Immature natural killer cell (primary cell): ENCODE data around the gene GRIK2. TPM values are rescaled to one million over a fixed set of nuclear protein-coding genes. Genes with fewer than 3 reads are reported as not detected.

Experiments used
- DNase-seq, 3 donors: peaks; one replicate each; pipeline ENCODE4 v3.0.0; 2022; ENCODE audit warnings: mixed read lengths in 1 of 3
- H3K27ac Mint-ChIP-seq, 6 donors: one replicate each; pipeline ENCODE4 v1.8.0; 2020; ENCODE audit warnings: mixed read lengths in 6 of 6, mild to moderate bottlenecking in 5 of 6, inconsistent platforms in 4 of 6, moderate library complexity in 3 of 6
- H3K27me3 Mint-ChIP-seq, 3 donors: one replicate each; pipeline ENCODE4 v1.8.0; 2020 to 2021; ENCODE audit warnings: low read depth in 3 of 3, mild to moderate bottlenecking in 3 of 3, mixed read lengths in 3 of 3, moderate library complexity in 3 of 3, inconsistent platforms in 1 of 3
- H3K36me3 Mint-ChIP-seq, 3 donors: one replicate each; pipeline ENCODE4 v1.8.0; 2020; ENCODE audit warnings: mixed read lengths in 3 of 3, inconsistent platforms in 2 of 3, mild to moderate bottlenecking in 2 of 3
- H3K4me1 Mint-ChIP-seq, 2 donors: one replicate each; pipeline ENCODE4 v1.8.0; 2020; ENCODE audit warnings: inconsistent platforms in 2 of 2, mild to moderate bottlenecking in 2 of 2, mixed read lengths in 2 of 2, moderate library complexity in 1 of 2
- H3K4me3 Mint-ChIP-seq, 5 donors: one replicate each; pipeline ENCODE4 v1.8.0; 2020; ENCODE audit warnings: mild to moderate bottlenecking in 5 of 5, mixed read lengths in 5 of 5, inconsistent platforms in 3 of 5, moderate library complexity in 3 of 5
- H3K9me3 Mint-ChIP-seq, 6 donors: one replicate each; pipeline ENCODE4 v1.8.0; 2020; ENCODE audit warnings: mild to moderate bottlenecking in 6 of 6, mixed read lengths in 6 of 6, inconsistent platforms in 4 of 6, moderate library complexity in 3 of 6
- polyA plus RNA-seq, 3 donors: library from polyadenylated mRNA; unstranded; fragments of 300-500 nt; fragmentation: Illumina TruSeq; gene quantifications; one replicate each; pipeline ENCODE4 v1.2.3, GENCODE V29; 2021

Gene GRIK2
- polyA plus RNA-seq, 3 donors from 2014 or later: not detected

DNA sequence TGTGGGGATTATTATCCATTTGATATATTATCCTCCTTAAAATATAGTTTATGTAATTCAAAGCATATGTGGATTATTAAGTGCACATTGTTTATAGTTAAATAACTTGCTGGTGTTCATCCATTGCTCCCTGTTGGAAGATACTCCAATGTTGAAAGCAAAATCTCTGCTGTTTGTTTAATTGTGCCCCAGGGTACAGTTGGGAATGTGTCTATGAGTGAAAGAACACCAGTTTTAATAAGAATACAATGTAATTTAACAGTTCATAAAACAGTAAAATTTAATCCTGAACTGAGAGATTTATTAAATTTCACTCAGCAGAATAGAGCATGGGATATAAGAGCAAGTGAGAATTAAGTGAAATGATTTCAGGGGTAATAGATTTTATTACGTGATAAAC lies 364.9 kb downstream of the GRIK2 start:
- no peak overlapping the region for H3K4me3 Mint-ChIP-seq
- no peak for DNase-seq
- no peaks in the 10 kb centered on the region for H3K4me1 Mint-ChIP-seq
- H3K27ac Mint-ChIP-seq: no peak overlapping the region
- H3K27me3 Mint-ChIP-seq: no peaks in the 10 kb centered on the region
- H3K36me3 Mint-ChIP-seq: no peaks in the 10 kb centered on the region
- peaks cover 2 to 6% (median 4%) of the 10 kb centered on the region in 6 donors for H3K9me3 Mint-ChIP-seq

DNA sequence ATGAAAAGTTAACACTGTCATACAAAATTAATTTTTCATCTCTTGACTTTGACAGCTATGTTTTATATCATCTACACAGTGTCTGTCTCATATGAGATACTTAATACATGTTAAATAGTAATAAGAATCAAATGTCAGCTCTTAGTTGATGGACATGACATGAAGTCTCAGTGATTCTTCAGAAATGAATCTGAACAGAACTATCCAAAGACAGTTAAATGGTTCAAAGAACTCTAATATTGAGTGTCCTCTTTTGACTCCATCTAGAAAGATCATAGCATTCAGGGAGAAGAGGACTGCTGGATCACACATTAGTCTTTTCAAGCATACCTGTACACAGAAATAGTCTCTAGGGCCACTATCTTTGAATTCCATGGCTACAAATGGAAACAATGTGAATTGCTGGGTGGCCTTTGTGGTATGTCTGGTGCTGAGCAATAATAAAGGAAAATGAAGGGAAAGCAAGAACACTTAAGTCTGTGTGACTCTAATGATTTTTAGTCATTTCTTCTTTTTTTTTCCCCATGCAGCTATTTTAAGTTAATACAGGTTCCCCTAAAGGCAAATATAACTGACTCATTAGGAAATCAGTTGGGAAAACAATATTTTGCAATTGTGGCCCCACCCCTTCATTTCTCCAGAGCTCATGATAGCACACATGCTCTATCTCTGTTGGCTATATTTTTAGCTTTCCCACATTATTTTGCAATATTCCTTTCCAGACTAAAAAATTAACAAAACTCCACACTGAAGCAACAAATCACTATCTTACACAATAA lies 367.5 kb downstream of the GRIK2 start:
- Mint-ChIP-seq H3K36me3 (no peaks in the 10 kb centered on the region), H3K4me1 (no peaks in the 10 kb centered on the region), H3K27ac (no peak overlapping the region), H3K27me3 (peaks cover 0 to 2% (median 0%) of the 10 kb centered on the region in 3 donors), H3K9me3 (peaks cover 4 to 17% (median 6%) of the 10 kb centered on the region in 6 donors), H3K4me3 (no peak overlapping the region)
- no peak for DNase-seq

DNA sequence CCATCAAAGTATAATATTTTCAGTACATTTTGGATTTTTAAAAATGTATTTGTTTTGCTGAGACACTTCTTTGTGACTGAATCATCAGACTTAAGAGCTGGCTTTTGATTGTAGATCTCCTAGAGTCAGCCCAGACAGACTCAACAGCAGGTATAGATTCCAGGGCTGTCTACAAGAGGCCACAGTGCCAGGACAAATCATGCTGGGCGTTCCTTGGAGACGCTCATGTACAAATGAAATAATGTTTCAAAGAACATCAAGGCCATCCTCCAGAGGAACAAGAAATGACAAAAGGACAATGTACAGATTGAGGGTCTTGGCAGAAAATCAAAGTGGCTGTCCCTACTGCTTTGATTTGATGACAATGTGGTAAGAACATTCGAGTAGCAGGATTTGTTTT lies 369.3 kb downstream of the GRIK2 start:
- Mint-ChIP-seq H3K27ac (no peak overlapping the region), H3K36me3 (no peaks in the 10 kb centered on the region), H3K9me3 (peaks cover 4 to 17% (median 11%) of the 10 kb centered on the region in 6 donors), H3K4me1 (no peaks in the 10 kb centered on the region), H3K27me3 (peaks cover 0 to 2% (median 0%) of the 10 kb centered on the region in 3 donors), H3K4me3 (no peak overlapping the region)
- DNase-seq: no peak

DNA sequence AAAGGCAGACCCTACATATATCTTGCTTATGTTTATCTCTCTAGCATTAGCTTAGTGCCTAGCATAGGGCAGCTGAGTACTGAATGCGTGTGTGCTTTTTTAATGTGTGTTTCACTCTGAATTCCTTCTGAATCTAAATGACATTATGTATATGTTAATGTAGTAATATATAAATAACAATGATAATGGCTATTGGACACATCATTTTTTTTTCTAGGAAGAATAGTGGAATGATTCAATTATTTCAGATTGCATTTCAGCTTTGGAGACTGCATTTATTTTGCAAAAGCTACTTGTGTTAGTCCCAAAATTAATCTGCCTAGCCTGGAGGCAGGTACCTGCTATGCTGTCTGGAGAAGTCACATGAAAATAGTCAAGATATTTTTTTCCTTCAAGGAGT lies 371.8 kb downstream of the GRIK2 start:
- Mint-ChIP-seq H3K9me3 (peaks cover 4 to 19% (median 13%) of the 10 kb centered on the region in 6 donors), H3K36me3 (no peaks in the 10 kb centered on the region), H3K4me3 (no peak overlapping the region), H3K4me1 (no peaks in the 10 kb centered on the region), H3K27ac (no peak overlapping the region), H3K27me3 (peaks cover 0 to 2% (median 0%) of the 10 kb centered on the region in 3 donors)
- no peak for DNase-seq

DNA sequence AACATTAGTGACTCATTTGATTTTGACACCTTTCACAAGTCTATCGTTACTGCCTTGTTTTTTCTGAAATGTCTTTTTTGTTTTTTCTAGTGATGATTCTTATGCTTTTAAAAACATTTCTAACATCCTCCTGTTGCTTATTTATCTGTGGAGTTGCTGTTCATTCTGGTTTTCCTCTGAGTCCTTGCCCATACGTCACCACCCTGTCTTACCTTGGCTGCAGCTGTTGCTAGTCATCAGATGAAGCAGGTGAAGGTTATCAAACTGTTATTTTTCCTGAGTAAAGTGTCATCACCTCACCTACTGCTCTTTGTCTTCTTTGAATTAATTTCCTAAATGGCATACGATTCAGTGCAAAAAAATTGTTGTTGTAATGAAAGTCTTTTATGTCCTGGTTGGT lies 376.6 kb downstream of the GRIK2 start:
- H3K36me3 Mint-ChIP-seq: peaks cover 0 to 3% (median 0%) of the 10 kb centered on the region in 3 donors
- no peak overlapping the region for H3K4me3 Mint-ChIP-seq
- peaks cover 0 to 2% (median 0%) of the 10 kb centered on the region in 3 donors for H3K27me3 Mint-ChIP-seq
- no peak for DNase-seq
- no peaks in the 10 kb centered on the region for H3K4me1 Mint-ChIP-seq
- peaks cover 3 to 25% (median 14%) of the 10 kb centered on the region in 6 donors for H3K9me3 Mint-ChIP-seq
- no peak overlapping the region for H3K27ac Mint-ChIP-seq

DNA sequence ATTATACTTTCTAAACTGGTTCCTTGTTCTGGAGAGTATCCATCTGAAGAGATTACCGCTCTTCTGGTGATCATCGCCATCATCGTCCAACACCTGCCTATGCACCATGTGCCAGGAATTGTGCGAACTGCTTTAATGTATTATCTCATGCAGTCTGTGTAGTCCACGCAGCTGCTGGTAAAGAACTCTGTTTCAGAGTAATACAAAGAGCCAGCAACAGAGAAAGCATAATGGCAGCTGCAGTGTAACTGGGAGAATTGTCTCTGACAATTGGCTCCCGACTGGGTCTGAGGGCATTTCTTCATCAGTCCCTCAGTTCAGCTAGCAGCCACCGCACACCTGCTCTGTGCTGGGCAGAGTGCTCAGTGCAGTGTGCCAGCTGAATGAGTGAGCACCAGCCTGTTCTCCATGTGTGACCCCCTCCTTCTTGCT lies 383.4 kb downstream of the GRIK2 start:
- H3K36me3 Mint-ChIP-seq: peaks cover 0 to 3% (median 0%) of the 10 kb centered on the region in 3 donors
- H3K4me3 Mint-ChIP-seq: no peak overlapping the region
- peaks cover 4 to 19% (median 10%) of the 10 kb centered on the region in 6 donors for H3K9me3 Mint-ChIP-seq
- H3K27ac Mint-ChIP-seq: no peak overlapping the region
- no peak for DNase-seq
- H3K4me1 Mint-ChIP-seq: no peaks in the 10 kb centered on the region
- no peaks in the 10 kb centered on the region for H3K27me3 Mint-ChIP-seq

DNA sequence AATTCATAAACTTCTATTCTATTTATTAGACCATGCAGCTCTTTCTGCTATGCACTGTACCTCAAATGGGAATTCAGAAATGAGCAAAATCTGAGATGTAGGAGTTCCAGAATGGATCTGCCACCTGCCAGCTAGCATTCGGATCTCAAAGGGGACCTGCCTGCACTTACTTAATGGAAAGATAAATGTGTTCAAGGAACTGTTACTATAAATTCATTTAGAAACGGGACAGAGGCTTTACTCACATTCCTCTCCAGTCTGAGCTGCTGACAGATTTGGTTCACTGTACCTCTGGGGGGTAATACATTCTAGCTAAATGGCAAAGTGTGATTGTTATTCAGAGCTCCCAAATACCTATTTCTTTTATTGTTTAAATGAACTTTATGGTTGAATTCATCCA lies 384.1 kb downstream of the GRIK2 start:
- peaks cover 4 to 16% (median 8%) of the 10 kb centered on the region in 6 donors for H3K9me3 Mint-ChIP-seq
- no peaks in the 10 kb centered on the region for H3K27me3 Mint-ChIP-seq
- H3K27ac Mint-ChIP-seq: no peak overlapping the region
- H3K36me3 Mint-ChIP-seq: peaks cover 0 to 2% (median 0%) of the 10 kb centered on the region in 3 donors
- no peak for DNase-seq
- H3K4me3 Mint-ChIP-seq: no peak overlapping the region
- H3K4me1 Mint-ChIP-seq: no peaks in the 10 kb centered on the region

DNA sequence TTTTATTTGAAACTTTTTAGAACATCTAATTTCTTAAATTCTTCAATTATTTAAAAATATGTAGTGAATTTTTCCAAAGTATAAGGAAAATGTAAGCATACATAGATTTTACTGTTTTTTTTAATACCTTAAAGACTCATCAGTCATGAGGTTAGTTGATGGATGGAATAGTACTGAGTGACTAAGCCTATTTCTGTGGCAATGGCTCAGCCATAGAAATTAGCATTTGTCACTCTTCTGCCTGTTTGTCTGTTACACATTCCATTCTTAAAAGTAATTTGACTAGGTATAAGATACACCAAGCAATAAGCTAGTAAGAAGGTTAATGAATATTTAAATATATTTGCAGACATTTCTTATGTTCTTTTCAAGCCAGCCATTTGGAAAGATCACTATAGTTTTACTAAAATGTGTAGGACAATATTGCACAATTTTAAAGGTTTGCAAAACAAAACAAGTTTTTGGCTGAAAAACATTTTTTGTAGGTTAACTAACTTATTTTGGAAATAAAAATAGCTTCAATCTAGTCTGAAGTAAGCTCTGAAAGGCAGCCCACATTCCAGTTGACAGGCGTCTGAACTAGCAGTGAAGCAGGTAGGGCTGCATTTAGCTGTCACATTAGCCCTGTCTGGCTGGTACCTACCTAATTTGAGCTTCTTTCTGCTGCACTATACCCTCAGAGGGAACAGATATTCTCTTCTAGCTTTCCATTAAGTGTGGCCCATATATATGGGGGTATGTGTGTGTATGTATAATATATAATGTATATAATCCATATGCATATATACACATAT lies 385.7 kb downstream of the GRIK2 start:
- Mint-ChIP-seq H3K4me3 (no peak overlapping the region), H3K27ac (no peak overlapping the region)

DNA sequence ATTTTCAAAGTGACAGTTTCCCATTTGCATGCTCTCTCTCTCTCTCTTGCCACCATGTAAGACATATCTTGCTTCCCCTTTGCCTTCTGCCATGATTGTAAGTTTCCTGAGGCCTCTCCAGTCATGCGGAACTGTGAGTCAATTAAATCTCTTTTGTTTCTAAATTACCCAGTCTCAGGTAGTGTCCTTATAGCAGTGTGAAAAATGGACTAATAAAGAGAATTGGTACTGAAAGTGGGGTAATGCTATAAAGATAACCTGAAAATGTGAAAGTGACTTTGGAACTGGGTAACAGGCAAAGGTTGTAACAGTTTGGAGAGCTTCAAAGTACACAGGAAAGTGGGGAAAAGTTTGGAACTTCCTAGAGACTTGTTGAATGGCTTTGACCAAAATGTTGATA lies 389.8 kb downstream of the GRIK2 start:
- no peak overlapping the region for H3K4me3 Mint-ChIP-seq
- DNase-seq: no peak

More for the DNA sequence above, 385.7 kb downstream of the GRIK2 start:
- Mint-ChIP-seq H3K9me3 (peaks cover 6 to 22% (median 9%) of the 10 kb centered on the region in 6 donors), H3K27me3 (peaks cover 0 to under 1% (median under 1%) of the 10 kb centered on the region in 3 donors), H3K4me1 (no peaks in the 10 kb centered on the region), H3K36me3 (no peaks in the 10 kb centered on the region)
- no peak for DNase-seq

DNA sequence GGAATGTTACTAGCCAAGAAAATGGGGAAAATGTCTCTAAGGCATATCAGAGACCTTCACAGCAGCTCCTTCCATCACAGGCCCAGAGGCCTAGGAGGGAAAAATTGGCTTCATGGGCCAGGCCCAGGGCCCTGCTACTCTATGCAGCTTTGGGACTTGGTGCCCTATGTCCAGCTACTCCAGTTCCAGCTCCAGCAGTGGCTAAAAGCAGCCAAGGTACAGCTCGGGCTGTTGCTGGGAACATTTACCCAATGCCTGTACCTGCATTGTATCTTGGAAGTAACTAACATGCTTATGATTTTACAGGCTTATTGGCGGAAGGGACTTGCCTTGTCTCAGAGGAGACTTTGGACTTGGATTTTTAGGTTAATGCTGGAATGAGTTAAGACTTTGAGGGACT lies 390.6 kb downstream of the GRIK2 start:
- no peak for DNase-seq
- H3K27ac Mint-ChIP-seq: no peak overlapping the region
- H3K4me1 Mint-ChIP-seq: no peaks in the 10 kb centered on the region
- H3K27me3 Mint-ChIP-seq: peaks cover 0 to 5% (median 2%) of the 10 kb centered on the region in 3 donors
- no peaks in the 10 kb centered on the region for H3K36me3 Mint-ChIP-seq
- H3K9me3 Mint-ChIP-seq: peaks cover 13 to 38% (median 23%) of the 10 kb centered on the region in 6 donors
- no peak overlapping the region for H3K4me3 Mint-ChIP-seq

More for the DNA sequence above, 389.8 kb downstream of the GRIK2 start:
- Mint-ChIP-seq H3K27ac (no peak overlapping the region), H3K4me1 (no peaks in the 10 kb centered on the region), H3K9me3 (peaks cover 13 to 38% (median 23%) of the 10 kb centered on the region in 6 donors), H3K27me3 (peaks cover 0 to 5% (median 2%) of the 10 kb centered on the region in 3 donors), H3K36me3 (no peaks in the 10 kb centered on the region)

DNA sequence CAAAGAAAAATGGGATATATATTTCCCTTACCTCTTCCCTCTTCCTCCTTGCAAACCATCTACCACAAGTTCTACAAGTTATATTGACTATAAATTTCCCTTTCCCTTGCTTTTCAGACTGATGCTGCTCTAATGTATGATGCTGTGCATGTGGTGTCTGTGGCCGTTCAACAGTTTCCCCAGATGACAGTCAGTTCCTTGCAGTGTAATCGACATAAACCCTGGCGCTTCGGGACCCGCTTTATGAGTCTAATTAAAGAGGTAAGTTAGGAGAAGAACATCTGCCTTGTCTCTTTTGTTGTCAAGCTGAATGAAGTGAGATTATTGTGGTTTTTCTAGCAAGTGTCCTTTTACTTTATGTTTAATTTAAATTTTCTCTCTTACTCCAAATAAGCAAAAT lies 406.0 kb downstream of the GRIK2 start:
- H3K9me3 Mint-ChIP-seq: peaks cover 6 to 19% (median 11%) of the 10 kb centered on the region in 6 donors
- H3K27ac Mint-ChIP-seq: no peak overlapping the region
- no peaks in the 10 kb centered on the region for H3K4me1 Mint-ChIP-seq
- peaks cover 0 to 2% (median 2%) of the 10 kb centered on the region in 3 donors for H3K27me3 Mint-ChIP-seq
- no peaks in the 10 kb centered on the region for H3K36me3 Mint-ChIP-seq
- DNase-seq: no peak
- H3K4me3 Mint-ChIP-seq: no peak overlapping the region

DNA sequence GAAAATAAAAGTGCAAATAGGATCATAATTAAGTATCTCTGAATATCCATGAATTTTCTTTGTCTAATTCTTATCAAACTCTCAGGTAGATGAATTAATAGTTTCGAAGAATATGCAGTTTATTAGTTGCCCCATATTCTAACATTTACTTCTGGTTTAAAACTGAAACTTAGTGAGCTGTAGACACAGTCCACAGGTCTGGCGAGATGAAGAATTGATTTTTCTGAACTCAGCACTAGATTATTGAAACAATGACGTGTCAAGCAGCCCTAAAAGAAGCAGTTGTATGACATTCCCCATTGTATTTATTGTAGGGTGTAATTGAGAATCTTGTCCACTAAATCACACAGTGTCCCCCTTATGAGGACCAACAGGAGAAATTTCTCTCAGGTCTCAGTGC lies 407.1 kb downstream of the GRIK2 start:
- Mint-ChIP-seq H3K27ac (no peak overlapping the region), H3K36me3 (no peaks in the 10 kb centered on the region), H3K4me1 (no peaks in the 10 kb centered on the region), H3K4me3 (no peak overlapping the region), H3K27me3 (peaks cover 0 to 2% (median 2%) of the 10 kb centered on the region in 3 donors), H3K9me3 (peaks cover 1 to 14% (median 9%) of the 10 kb centered on the region in 6 donors)
- no peak for DNase-seq

DNA sequence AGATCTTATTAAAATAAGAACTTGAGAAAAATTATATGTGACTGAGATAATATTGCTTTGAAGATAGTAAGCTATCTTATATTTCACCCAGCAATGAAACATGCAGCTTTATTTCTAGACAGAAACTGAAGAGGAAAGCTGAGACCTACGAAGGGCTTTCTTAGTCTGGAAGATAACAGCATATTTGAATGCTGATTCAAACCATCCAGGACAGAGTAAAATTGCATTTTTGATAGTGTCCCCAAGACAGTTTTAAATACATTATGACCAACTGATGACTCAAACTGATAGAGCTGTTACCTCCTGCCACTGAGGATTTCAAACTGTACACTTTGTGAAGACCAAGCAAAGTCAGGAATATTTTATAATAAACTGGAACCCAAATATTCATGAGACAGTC lies 409.6 kb downstream of the GRIK2 start:
- no peak for DNase-seq
- H3K4me3 Mint-ChIP-seq: no peak overlapping the region
- no peak overlapping the region for H3K27ac Mint-ChIP-seq
- no peaks in the 10 kb centered on the region for H3K36me3 Mint-ChIP-seq
- H3K9me3 Mint-ChIP-seq: peaks cover 1 to 29% (median 19%) of the 10 kb centered on the region in 6 donors
- H3K27me3 Mint-ChIP-seq: peaks cover 0 to 2% (median 2%) of the 10 kb centered on the region in 3 donors
- H3K4me1 Mint-ChIP-seq: no peaks in the 10 kb centered on the region

DNA sequence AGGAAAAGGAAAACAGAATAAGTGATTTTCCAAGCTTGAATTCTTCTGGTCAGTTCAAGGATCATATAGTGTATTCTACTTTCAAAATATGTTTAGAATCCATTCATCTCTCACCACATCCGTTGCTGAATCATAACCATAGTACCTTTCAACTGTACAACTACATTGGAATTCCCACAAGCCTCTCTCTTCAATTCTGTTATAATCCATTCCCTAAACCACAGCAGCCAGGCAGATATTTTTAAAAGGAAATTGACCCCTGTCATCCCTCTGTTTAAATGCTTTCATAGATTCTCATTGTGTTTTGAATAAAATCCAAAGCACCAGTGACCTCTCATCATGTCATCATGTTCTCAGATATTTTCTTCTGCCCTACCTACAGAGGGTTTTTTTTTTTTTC lies 412.7 kb downstream of the GRIK2 start:
- no peak for DNase-seq
- H3K9me3 Mint-ChIP-seq: peaks cover 0 to 28% (median 24%) of the 10 kb centered on the region in 6 donors

More for the DNA sequence above, 412.7 kb downstream of the GRIK2 start:
- Mint-ChIP-seq H3K27ac (no peak overlapping the region), H3K27me3 (no peaks in the 10 kb centered on the region), H3K4me1 (no peaks in the 10 kb centered on the region), H3K36me3 (no peaks in the 10 kb centered on the region), H3K4me3 (no peak overlapping the region)
